HG02938 (cell line): Measurements from ENCODE around the gene ARHGAP26.

Experiments used
- ATAC-seq: cut with Tn5 transposase; IDR thresholded peaks from one replicate; pipeline ENCODE4 v1.9.1; 2021; ENCODE audit warnings: mild to moderate bottlenecking, moderate library complexity; ENCODE audit not compliant: unreplicated experiment

ARHGAP26 gene

DNA sequence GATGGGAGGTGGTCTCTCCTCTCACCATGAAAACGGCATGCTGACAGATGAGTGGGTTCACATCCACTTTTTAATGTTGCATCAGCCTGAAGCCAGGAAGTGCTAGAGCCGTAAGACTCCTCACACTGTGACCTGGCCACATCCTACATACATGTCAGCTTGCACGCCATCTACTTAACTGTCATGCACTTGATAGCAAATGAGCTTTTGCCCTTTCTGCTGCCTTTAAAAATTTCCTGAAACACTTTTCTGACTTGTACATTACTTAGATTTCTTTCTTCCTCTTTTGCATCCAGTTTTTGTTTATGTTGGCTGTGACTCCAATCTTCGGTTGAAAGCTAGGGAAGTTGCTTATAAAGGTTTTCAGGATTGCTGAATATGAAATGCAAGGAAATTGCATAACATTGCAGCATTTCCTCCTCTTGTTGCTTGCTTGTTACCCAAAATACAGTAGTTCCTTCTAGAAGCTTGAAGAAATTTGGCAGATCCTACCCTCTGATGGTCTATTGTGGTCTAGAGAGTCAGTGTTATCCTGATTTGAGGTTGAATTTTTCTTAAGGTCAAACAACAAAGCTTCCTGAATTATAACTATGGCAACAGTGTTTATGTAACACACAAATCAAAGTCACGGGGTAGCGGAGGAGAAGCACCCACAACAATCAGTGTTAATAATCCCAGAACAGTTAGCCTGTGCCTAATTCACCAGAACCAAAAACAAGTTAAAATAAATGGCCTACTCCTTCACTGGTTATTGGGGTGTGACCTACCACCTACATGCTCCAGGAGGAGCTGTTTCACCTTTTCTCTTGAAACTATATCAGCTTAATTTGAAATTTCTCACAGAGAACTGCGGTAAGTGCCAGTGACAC, 232.5 kb downstream of the ARHGAP26 start:
- peak; percentile 70 for ATAC-seq

DNA sequence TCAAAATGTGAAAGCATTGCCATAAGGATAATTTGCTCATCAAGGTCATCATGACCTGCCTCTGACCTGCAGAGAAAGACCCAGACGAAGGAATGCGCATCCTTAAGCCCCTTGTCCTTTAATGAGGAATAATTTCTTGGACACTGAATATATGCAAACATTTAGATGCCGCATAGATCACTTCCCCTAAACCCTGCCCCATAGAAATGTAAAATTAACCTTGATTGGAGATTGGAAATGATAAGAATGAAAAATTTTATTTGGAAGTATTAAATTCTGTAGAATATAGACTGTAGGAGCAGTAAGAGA, 233.1 kb downstream of the ARHGAP26 start:
- ATAC-seq, result no peak

DNA sequence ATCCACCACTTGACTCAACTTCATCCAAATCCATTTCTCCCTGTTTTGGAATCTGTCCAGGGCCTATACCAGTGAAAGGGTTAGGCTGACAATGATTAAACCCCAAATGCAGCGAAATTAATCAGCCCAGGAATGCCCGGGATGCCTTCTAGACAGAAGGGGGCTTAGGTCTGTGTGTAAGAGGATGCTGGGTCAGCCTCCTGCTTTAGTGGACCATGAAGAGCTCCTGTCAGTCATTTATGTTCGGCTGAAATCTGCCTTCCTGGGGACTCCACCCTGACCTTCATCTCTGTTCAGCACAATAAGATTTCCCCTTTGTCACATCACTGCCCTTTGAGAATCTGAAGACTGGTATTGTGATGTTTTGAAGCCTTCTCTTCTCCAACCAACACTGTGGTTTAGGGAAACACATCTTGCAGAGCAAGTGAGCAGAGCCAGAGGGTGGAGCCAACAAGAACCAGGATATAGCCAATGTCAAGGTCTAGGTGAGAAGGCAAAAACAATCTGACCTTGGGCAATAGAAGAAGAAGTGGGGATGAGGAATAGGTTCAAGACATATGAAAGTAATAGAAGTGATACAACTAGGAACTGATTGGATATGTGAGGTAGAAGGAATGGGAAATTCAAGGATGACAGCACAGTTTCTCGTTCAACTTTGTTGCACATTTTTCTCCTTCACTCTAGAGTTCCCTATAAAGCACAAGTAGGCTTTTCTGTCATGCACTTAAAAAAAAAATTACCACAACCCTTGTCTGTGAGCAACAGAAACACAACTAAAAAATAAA, 234.4 kb downstream of the ARHGAP26 start:
- ATAC-seq, result peak; percentile 26

DNA sequence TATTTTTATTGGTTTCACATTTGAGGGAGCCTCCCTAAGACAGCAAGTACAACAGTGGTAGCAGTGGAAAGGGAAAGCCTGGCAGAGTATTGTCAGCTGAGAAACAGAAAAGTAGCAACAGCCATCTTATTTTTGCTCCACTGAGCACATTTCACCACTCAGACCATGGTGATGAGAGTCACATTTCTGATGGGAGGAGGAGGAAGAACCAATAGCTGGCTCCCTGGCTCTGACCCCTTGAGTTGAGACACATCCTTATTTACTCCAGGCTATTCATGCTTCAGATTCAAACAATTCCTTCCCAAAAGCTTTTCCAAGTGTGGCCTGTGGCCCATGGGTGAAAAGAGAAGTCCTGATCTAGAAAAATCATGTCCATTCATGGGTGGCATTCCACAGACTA, 236.3 kb downstream of the ARHGAP26 start:
- ATAC-seq, result no peak

DNA sequence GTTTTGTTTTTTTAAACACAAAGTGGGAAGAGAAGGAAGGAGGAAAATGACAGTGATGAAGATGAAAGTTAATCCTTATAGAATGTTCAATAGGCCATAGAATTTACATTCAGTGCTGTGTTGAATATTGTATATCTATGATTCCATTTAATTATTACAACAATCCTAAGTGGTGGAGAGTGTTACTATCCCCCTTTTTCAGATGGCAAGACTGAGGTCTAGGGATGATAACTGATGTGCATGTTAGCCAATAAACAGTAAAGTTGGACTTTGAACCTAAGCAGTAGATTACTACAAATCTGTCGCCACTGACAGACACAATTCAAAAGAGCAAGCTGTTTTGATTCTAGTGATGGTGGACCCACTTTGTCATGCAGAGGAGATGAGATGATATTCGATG, 237.9 kb downstream of the ARHGAP26 start:
- no peak for ATAC-seq

DNA sequence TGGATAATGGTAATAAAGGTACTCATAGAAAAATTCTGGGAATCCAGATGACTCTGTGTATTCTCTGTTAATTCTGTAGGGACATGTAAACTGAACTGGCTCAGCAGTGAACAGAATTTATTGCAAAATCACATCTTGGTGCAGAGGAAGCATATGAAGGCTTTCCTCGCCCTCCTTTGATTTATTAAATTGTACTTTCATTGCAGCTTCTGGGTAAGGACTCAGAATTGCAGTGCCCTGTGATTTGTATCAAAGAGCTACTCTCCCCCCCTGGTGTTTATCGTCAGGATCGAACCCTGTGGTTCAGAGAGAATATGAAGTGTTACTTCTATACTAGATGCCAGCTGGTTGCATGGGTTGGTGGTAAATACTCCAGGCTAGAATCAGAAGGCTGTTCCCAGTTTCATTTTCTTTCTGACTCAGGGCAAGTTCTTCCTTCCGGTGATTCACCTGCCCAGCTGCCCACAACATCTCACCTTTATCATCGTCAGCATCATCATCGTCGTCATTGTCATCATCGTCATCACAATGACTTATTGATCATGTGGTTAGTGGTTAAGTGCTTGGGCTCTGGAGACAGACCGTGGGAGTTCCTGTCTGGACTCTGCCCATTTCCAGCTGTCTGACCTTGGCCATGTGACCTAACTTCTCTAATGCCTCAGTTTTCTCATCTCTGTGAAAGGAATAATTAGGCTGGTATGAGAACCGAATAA, 238.8 kb downstream of the ARHGAP26 start:
- peak; percentile 84 for ATAC-seq

DNA sequence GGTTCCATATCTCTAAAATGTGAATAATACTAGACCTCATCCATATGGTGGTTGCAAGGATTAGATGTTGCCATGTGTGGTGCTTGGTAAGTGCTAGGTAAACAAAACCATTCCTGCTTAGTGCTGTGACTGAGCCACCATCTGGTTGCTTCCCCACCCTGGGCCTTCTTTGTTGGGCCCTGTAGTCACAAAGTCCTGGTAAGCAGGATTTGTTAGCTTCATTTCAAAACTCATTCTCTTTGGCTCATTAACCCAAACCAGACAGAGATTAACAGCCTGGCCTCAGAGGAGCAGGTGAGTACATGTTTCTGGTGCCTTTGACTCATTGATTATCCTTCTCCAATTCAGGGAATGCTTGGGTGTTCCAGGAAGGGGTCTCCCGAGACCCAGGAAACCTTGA, 240.2 kb downstream of the ARHGAP26 start:
- ATAC-seq, result no peak

DNA sequence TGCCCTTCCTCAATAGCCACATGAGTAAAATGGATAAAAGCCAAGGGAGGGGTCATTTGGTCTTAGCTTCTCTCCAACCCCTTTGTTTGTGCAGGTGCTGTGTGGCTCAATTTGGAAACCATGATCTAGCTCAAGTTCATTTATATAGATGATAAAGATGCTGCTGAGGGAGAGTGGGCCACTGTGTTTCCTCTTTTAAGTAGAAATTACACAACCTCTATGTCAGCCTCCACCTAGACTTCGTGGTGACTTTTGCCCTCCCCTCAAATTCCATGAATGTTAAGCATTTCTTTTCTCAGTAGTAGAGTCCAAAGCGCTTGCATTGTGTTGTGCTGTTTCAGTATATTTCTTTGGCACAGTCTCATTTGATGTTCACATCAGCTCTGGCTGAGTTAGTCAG, 241.4 kb downstream of the ARHGAP26 start:
- no peak for ATAC-seq

DNA sequence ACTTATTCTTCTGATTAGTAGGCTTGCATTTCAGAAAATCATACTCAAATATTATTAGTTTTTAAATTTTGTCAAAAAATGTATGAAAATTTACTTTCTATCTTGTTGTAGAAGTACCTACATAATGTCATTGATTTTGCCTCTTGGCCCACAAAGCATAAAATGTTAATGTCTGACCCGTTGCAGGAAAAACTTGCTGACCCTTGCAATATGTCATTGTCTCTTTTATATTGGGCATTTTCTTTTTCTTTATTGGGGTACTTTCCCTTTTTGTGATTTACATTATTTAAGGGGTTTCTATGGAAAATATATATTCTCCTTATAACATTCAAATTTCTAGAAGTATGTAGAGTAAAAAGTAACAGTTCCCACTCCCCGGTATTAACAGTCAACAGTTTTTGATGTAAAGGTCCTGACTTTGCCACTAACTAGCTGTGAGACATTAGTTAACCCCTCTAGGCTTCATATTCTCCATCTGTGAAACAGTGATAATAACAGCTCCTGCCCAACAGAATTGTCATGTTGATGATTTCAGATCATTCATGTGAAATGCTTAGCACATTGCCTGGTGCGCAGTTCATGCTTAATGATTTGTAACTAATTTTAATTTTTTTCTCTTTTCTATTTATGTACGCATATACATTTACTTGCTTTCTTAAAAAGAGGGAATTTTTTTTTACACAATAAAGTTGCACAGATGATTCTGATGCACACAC, 243.2 kb downstream of the ARHGAP26 start:
- ATAC-seq, result no peak

DNA sequence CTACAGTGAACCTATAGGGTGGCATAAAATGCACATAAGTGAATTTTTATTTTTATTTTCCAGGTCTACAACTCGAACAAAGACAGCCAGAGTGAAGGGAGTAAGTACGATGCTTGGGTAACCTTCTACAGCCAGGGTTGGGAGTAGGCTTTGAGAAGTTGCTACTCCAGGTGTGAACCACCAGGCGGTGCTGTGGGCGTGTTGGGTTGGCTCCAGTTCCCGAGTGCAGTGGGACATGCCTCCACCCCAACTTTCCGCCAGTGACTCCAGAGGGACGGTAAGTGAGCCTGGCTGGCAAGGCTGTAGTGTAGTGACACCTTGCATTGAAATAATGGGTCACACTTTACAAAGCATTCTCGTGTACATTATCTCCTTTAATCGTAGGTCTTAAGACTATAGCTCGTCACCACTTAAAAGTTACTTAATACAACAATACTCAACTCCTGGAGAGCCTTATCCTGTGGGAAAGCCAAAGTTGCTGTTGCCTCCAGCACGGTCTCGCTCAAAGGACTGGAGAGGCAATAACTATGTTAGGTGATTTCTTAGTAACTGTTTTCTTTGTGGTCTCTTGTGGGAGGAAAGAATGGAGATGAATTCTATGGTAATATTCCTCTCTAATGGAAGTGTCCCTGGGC, 244.0 kb downstream of the ARHGAP26 start:
- no peak for ATAC-seq

DNA sequence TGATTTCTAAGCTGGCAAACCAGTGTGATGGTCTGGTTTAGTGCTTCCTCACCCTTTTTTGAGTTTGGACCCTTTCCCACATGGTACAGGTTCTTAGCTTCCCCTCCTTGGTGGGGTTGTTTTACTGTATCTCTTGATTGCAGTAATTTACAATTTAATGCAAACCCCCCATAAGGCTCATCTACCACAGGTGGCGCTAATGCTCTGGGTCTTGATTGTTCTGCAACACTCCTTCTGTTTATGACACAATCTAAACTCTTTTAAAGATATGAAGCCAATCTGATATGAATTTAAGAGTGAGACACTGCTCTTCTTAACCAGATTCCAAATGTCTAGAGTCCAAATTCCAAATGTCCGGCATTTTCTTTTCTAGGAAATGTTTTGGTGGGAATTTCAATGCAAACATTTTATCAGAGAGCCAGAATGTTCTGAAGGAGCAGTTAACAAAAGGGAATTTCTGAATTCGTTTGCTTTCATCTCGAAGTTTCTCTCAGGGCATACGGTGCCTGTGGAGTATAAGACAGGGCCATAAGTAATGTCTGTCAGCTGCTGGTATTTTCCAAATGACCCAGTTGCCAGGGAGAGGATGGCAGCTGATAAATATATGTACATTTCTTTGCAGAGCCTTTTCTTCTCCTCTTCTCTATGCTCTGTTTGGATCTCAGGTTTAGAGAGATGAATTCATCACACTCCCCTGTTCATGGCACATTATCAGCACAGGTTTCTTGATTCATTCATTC, 246.8 kb downstream of the ARHGAP26 start:
- no peak for ATAC-seq

DNA sequence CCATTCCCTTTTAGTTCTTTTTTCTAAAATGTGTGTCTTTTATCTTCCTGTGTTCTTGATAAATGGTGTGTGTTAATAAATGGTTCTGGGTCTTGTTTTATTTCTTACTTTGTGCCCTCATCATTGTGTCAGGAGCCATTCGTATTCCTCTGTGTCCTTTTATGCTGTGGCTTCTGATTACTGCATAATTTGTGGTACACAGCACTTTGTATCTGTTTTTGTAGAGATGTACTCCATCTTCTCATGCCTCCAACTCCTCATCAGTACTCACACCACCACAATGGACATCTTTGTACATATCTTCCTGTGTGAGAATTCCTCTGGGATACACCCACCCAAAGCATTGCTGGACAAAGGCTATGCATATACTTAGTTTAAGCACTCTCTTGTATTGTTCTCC, 247.4 kb downstream of the ARHGAP26 start:
- ATAC-seq, result no peak

DNA sequence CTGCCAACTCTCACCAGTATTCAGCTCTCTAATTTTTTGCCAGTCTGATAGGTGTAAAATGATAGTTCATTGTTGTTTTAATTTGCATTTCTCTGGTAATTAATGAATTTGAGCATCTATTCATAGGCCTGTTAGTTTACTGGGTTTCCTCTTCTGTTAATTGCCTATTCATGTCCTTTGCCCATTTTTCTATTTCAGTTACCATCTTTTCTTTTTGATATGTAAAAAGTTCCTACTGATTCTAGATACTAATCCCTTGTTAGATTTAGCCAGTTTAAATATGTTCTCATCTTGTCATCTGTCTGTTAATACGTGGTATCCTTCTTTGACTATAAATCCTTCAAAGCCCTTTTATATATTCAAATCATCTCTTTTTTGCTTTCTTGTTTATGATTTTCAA, 247.8 kb downstream of the ARHGAP26 start:
- no peak for ATAC-seq

DNA sequence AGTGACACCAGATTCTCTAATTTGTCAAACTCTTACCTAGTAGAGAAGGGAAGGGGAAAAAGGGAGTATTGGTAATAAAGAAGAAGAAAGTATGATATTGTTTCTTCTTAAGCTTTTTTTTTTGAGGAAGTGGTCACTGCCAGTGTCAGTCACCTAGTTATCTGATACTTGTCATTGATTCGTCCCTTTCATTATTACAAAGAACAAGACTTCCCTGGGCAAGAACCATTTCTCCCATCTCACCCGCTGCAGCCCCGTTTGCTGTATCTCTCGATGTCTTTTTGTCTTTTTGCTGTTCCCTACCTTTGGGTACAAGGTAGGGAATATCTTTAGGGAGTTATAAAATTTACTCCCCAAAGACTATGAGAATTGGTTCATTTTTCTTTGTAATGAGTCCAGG, 249.0 kb downstream of the ARHGAP26 start:
- no peak for ATAC-seq

DNA sequence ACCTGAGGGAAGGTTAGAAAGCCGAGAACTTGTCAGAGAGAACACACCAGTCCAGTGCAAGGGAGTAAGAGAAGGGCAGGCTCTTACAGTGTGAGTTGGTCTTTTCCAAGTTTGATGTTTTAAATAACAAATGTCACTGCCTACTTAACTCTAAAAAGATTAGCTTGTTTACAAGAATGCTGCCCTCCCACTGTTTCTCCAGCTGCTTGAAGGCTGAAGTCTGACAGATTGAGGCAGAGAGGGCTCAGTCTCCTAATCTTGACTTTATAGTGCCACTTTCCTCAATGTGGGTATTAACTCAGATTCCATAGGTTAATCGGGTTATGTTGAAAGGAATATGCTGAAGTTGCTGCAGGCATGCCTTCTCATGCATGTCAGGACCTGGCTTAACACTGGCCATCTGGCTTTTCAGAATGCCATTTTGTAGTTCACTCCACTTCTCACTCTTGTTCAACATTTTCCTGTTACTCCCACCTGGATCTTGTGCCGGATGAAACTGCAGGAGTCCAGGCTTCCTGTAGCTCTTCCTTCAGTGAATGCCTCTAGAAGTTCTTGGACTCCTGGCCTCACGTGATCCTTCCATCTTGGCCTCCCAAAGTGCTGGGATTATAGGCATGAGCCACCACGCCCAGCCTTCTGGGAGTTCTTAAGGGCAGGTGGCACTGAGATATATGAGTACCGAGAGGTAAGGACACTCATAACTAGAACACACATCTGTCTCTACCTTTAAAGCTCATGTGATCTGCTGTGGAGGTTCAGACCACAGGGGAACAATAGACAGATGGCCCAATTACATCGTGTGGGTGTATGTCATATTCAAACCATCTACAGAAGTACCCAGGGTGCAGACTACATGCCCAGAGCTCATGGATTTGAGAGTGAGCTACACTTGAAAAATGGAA, 249.7 kb downstream of the ARHGAP26 start:
- ATAC-seq, result peak; percentile 91

DNA sequence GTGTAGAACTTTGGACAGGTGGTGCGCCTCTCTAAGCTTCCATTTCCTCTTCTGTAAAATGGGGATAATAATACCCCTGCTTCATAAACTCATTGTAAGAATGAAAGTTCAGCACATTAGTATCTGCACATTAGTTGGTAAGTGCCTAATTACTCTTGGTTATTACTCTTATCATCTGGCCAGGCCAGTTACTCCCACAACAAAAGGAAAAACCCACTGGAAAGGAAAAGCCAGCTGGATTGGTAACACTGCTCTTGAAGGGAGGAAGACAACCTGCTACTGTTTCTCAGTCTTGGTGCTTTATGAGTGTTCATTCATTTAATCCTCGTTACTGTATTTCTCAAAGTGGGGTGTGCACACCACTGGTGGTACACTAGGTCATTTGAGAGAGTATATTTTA, 251.4 kb downstream of the ARHGAP26 start:
- ATAC-seq, result no peak

DNA sequence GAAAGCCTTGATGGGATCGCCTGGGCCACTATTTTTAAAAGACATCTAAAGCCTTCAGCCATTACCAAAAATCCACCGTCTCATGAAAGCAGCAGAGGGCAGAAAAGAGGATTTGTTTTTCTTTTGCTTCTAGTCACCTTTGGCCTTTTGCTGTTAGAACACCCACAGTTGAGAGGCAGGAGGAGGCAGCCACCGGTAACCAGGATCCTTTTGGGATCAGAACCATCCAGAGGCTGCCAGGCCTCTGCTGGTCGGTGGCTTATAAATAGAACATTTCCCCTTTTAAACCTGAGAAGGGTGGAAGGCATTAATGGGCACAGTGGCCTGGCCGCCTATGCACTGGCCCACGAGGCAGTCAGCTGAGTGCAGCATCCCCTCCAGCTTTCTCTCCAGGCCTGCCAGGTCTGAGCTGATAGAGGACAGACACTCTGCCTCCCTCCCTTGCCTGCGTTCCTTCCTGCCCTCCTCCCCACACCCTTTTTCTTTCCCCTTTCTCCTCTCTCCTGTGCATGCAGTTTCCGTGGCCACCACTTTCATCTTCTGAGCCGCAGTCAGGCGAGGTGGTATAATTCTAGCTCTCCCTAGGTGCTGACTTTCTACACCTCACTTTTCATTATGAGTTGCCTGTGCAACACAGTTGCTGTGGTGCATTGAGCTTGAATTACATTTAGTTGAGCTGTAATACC, 253.4 kb downstream of the ARHGAP26 start:
- peak; percentile 52 for ATAC-seq

DNA sequence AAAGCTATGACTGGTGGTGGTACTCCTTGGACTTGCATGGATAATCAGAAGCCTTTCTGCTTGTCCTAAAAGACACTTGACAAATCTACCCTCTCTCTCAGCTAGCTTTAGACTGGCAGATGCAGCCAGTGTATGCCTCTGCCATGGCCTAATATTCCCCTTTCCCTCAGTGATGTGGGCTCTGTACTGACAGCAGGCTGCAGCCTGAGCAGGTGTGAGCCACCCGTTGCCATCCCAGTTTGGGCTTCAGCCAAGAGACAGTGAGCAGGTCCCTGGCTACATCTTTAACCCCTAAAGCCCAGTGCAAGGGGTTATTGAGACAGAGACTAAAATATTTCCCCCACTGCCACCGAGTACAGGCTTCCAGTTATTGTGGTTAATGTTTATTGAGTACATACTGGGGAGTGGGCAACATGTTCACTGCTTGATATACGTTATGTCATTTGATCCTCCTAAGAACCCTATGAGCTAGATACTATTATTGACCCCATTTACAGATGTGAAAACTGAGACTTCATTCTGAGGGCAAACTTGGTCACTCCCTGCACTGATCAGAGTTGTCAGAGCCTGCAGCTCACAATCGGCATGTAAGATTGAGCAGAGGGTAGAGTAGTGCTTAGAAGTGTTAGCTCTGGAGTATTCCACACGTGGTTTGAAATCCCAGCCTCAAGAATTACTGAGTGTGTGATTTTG, 254.2 kb downstream of the ARHGAP26 start:
- ATAC-seq, result no peak
